Progenitor cell of endocrine pancreas (in vitro differentiated cells): Measurements from ENCODE around the gene PRTN3. TPM values are rescaled to one million over a fixed set of nuclear protein-coding genes. Genes with fewer than 3 reads are reported as not detected.
"Not testable (repeated sequence)": the region's sequence is repeated elsewhere in the genome, so short reads cannot be mapped to it uniquely, and the experiment has no call there.

Experiments used
- DNase-seq: peaks from one replicate; pipeline ENCODE4 v3.0.0; 2021; ENCODE audit warnings: low spot score; ENCODE audit not compliant: unreplicated experiment
- H3K27ac Mint-ChIP-seq: 2 replicates; pipeline ENCODE4 v1.8.0; 2021; ENCODE audit warnings: mild to moderate bottlenecking, moderate library complexity, mixed read lengths
- H3K27me3 Mint-ChIP-seq: 2 replicates; pipeline ENCODE4 v1.8.0; 2021; ENCODE audit warnings: mixed read lengths
- H3K36me3 Mint-ChIP-seq: 2 replicates; pipeline ENCODE4 v1.8.0; 2022; ENCODE audit warnings: mixed read lengths; ENCODE audit not compliant: insufficient read depth
- H3K4me1 Mint-ChIP-seq: 2 replicates; pipeline ENCODE4 v1.8.0; 2021; ENCODE audit warnings: low read depth, mixed read lengths
- H3K4me3 Mint-ChIP-seq: 2 replicates; pipeline ENCODE4 v1.8.0; 2021; ENCODE audit warnings: low read depth, mild to moderate bottlenecking, moderate library complexity, mixed read lengths
- H3K9me3 Mint-ChIP-seq: 2 replicates; pipeline ENCODE4 v1.8.0; 2021; ENCODE audit warnings: low read depth, mixed read lengths
- total RNA-seq: library from RNA; stranded (reverse); gene quantifications from 2 replicates; pipeline ENCODE4 v1.2.1, GENCODE V29; 2021
- TF ChIP-seq, protein P1 (sequence below): fragments of 200-600 bp; sonication (generic); IDR thresholded peaks from one replicate; pipeline ENCODE4 v1.5.0; 2021; ENCODE audit warnings: antibody characterized with exemption, mild to moderate bottlenecking; ENCODE audit not compliant: unreplicated experiment

Gene PRTN3
- total RNA-seq, 1 donor from 2014 or later: not detected

DNA sequence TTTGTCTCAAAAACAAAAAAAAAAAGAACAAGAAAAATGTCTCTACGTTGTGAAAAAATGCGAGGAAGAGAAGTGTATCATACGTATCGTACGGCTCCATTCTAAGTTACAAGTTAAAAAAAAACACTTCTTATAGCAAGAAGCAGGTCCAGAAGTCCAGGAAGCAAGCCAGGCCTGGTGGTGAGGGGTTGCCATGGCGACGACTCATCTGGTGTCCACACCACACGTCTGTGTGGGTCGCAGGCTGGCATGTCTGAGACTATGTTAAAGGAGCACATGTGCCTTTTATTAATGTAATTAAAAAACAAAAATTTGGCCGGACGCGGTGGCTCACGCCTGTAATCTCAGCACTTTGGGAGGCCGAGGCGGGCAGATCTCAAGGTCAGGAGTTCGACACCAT, 46.3 kb downstream of the PRTN3 start:
- TF ChIP-seq, protein P1, sequence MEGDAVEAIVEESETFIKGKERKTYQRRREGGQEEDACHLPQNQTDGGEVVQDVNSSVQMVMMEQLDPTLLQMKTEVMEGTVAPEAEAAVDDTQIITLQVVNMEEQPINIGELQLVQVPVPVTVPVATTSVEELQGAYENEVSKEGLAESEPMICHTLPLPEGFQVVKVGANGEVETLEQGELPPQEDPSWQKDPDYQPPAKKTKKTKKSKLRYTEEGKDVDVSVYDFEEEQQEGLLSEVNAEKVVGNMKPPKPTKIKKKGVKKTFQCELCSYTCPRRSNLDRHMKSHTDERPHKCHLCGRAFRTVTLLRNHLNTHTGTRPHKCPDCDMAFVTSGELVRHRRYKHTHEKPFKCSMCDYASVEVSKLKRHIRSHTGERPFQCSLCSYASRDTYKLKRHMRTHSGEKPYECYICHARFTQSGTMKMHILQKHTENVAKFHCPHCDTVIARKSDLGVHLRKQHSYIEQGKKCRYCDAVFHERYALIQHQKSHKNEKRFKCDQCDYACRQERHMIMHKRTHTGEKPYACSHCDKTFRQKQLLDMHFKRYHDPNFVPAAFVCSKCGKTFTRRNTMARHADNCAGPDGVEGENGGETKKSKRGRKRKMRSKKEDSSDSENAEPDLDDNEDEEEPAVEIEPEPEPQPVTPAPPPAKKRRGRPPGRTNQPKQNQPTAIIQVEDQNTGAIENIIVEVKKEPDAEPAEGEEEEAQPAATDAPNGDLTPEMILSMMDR: no peak
- Mint-ChIP-seq H3K27me3 (no peaks in the 10 kb centered on the region), H3K9me3 (no peaks in the 10 kb centered on the region), H3K4me3 (no peak overlapping the region), H3K36me3 (peaks cover 8% of the 10 kb centered on the region), H3K27ac (peak overlapping the region; percentile 78), H3K4me1 (peaks cover 2% of the 10 kb centered on the region)
- no peak for DNase-seq

- no peaks in the 10 kb centered on the region for H3K9me3 Mint-ChIP-seq
- TF ChIP-seq, protein P1: no peak
- no peak overlapping the region for H3K4me3 Mint-ChIP-seq
- peaks cover 2% of the 10 kb centered on the region for H3K4me1 Mint-ChIP-seq
- H3K27ac Mint-ChIP-seq: no peak overlapping the region
- DNase-seq: no peak
- peaks cover 5% of the 10 kb centered on the region for H3K36me3 Mint-ChIP-seq
- H3K27me3 Mint-ChIP-seq: no peaks in the 10 kb centered on the region
Observed at GRCh38 chr19:887599-887998, 46.8 kb downstream of the PRTN3 start.

- Mint-ChIP-seq H3K4me1 (peaks cover 3% of the 10 kb centered on the region), H3K36me3 (peaks cover 5% of the 10 kb centered on the region), H3K27ac (no peak overlapping the region), H3K27me3 (no peaks in the 10 kb centered on the region), H3K9me3 (no peaks in the 10 kb centered on the region), H3K4me3 (no peak overlapping the region)
- TF ChIP-seq, protein P1: no peak
- no peak for DNase-seq
Observed at GRCh38 chr19:888581-889385, 48.0 kb downstream of the PRTN3 start.

DNA sequence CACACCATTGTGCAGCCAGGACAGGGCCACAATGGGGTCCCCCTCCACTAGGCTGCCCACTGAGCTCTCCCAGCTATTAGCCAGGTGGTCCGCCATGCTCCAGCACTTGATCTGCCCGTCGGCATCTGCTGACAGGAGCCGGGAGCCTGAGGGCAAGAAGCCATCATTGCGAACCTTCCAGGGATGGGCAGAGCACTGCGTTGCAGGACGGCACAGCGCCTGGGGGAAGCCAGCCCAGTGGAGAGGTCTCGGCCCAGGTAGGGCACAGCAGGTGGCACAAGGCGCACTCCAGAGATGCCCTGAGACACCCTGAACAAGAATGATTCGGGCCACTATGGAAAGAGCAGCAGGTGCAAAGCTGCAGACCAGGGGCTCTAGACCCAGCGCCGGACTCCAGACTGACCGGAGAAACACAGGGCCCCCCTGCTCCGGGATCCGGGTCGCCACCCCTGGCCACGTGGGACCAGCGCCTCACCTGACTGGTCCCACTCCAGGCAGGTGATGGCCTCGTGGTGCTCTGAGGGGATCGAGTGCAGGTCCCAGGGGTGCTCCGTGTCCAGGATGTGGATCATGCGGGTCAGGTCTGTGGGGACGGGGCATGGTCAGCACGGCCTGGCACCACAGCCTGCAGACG, 49.0 kb downstream of the PRTN3 start:
- Mint-ChIP-seq H3K9me3 (no peaks in the 10 kb centered on the region), H3K27me3 (no peaks in the 10 kb centered on the region), H3K4me1 (peaks cover 3% of the 10 kb centered on the region), H3K4me3 (peak overlapping the region; percentile 31), H3K27ac (no peak overlapping the region), H3K36me3 (peaks cover 5% of the 10 kb centered on the region)
- TF ChIP-seq, protein P1: no peak
- no peak for DNase-seq

DNA sequence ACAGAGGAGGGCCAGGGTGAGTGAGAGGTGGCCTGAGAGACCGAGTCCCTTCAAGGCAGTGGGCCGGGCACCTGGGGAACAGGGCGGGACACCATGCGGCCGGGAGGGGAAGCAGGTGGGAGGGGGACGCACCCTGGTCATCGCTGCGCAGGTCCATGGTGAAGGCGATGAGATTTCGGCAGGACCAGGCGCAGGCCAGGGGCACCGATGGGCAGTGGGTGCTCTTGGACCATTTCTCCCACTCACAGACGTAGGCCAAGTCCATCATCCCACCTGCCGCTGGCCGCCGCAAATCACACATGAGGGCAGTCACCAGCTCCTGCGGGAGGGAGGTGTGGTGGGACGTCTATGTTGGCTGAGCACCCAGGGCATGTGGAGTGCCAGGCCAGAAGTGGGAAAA, 50.0 kb downstream of the PRTN3 start:
- no peak overlapping the region for H3K27ac Mint-ChIP-seq
- no peak for DNase-seq
- peak overlapping the region; percentile 64 for H3K4me3 Mint-ChIP-seq
- no peaks in the 10 kb centered on the region for H3K27me3 Mint-ChIP-seq
- peaks cover 2% of the 10 kb centered on the region for H3K36me3 Mint-ChIP-seq
- TF ChIP-seq, protein P1: no peak
- no peaks in the 10 kb centered on the region for H3K9me3 Mint-ChIP-seq
- peaks cover 3% of the 10 kb centered on the region for H3K4me1 Mint-ChIP-seq

DNA sequence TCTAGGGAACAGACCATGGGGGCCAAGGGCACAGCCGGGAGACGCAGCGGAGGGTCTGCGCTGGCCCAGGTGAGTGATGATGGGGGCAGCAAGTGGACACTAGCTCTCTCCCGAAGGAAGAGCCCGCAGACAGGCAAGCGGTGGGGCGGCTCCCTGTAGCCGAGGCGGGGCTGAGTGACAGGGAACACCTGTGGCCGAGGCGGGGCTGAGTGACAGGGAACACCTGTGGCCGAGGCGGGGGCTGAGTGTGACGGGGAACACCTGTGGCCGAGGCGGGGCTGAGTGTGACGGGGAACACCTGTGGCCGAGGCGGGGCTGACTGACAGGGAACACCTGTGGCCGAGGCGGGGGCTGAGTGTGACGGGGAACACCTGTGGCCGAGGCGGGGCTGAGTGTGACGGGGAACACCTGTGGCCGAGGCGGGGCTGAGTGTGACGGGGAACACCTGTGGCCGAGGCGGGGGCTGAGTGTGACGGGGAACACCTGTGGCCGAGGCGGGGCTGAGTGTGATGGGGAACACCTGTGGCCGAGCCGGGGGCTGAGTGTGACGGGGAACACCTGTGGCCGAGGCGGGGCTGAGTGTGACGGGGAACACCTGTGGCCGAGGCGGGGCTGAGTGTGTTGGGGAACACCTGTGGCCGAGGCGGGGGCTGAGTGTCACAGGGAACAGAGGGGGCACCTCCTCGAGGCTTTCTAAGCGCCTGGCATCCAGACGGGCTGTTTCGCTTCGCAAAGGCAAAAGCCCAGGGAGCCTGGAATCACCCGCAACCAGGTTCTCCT, 50.8 kb downstream of the PRTN3 start:
- DNase-seq, H3K27ac Mint-ChIP-seq, H3K9me3 Mint-ChIP-seq, H3K27me3 Mint-ChIP-seq, H3K4me1 Mint-ChIP-seq, H3K36me3 Mint-ChIP-seq: not testable (repeated sequence)
- peak overlapping the region; percentile 77 for H3K4me3 Mint-ChIP-seq
